Measurements from ENCODE around the gene DOCK1. TPM values are rescaled to one million over a fixed set of nuclear protein-coding genes. Genes with fewer than 3 reads are reported as not detected.

The DOCK1 gene
- total RNA-seq, 1 donor from 2014 or later = 16.8 TPM

DNA sequence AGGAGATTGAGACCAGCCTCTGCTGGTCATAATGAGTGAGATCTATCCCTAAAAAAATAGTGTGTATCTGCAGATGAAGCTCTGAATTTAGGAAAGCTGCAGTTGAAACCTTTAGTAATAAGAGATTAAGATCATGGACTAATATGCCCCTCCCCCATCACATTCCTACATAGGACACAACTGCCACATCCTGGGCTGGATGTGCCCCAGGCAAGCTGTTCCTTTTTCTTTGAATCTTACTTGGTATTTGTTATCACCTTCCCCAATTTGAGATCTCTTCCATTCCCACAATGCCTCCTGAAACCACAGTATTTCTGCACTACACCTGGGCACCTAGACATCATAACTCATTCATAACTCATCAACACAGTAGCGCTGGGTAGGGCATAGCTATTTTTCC, 74.1 kb downstream of the DOCK1 start:
- no peak overlapping the region for H3K27ac ChIP-seq (replicated peaks)
- no peak overlapping the region for H3K4me3 ChIP-seq
- TF ChIP-seq, protein P1, sequence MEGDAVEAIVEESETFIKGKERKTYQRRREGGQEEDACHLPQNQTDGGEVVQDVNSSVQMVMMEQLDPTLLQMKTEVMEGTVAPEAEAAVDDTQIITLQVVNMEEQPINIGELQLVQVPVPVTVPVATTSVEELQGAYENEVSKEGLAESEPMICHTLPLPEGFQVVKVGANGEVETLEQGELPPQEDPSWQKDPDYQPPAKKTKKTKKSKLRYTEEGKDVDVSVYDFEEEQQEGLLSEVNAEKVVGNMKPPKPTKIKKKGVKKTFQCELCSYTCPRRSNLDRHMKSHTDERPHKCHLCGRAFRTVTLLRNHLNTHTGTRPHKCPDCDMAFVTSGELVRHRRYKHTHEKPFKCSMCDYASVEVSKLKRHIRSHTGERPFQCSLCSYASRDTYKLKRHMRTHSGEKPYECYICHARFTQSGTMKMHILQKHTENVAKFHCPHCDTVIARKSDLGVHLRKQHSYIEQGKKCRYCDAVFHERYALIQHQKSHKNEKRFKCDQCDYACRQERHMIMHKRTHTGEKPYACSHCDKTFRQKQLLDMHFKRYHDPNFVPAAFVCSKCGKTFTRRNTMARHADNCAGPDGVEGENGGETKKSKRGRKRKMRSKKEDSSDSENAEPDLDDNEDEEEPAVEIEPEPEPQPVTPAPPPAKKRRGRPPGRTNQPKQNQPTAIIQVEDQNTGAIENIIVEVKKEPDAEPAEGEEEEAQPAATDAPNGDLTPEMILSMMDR (IDR thresholded peaks at IDR 0.05; ENCODE audit: borderline replicate concordance) = no peak
- no peaks in the 10 kb centered on the region for H3K9me3 ChIP-seq (replicated peaks)
- H3K4me1 ChIP-seq = peaks cover 13% of the 10 kb centered on the region
- H3K27me3 ChIP-seq (ENCODE audit: low read depth) = no peaks in the 10 kb centered on the region
- DNase-seq = no peak
- peaks cover 48% of the 10 kb centered on the region for H3K36me3 ChIP-seq
- intact Hi-C loops (cut with micrococcal nuclease) = no loop called here

DNA sequence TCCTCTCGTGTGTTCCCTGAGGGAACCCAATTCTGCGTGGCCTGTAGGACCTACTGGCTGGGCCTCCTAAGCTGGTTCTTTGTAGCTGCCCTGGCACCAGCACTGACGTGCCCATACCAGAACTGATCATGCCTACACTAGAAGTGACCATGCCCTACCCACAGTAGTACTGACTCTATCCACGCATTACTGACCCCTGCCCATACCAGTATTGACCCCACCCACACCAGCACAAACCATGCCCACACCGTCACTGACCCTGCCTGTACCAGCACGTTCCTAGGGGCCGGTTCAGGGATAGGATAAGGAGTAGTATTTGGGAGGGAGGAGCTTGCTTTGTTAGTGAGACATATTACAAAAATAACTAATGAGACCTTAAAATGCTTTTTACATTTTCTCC, 88.0 kb downstream of the DOCK1 start:
- intact Hi-C loops (cut with micrococcal nuclease) = no loop called here
- Histone ChIP-seq H3K4me3 (no peak overlapping the region), H3K27me3 (ENCODE audit: low read depth) (no peaks in the 10 kb centered on the region), H3K27ac (replicated peaks) (no peak overlapping the region), H3K4me1 (peaks cover 10% of the 10 kb centered on the region), H3K36me3 (peaks cover 47% of the 10 kb centered on the region), H3K9me3 (replicated peaks) (no peaks in the 10 kb centered on the region)
- TF ChIP-seq, protein P1 (IDR thresholded peaks at IDR 0.05; ENCODE audit: borderline replicate concordance) = no peak
- DNase-seq = no peak

DNA sequence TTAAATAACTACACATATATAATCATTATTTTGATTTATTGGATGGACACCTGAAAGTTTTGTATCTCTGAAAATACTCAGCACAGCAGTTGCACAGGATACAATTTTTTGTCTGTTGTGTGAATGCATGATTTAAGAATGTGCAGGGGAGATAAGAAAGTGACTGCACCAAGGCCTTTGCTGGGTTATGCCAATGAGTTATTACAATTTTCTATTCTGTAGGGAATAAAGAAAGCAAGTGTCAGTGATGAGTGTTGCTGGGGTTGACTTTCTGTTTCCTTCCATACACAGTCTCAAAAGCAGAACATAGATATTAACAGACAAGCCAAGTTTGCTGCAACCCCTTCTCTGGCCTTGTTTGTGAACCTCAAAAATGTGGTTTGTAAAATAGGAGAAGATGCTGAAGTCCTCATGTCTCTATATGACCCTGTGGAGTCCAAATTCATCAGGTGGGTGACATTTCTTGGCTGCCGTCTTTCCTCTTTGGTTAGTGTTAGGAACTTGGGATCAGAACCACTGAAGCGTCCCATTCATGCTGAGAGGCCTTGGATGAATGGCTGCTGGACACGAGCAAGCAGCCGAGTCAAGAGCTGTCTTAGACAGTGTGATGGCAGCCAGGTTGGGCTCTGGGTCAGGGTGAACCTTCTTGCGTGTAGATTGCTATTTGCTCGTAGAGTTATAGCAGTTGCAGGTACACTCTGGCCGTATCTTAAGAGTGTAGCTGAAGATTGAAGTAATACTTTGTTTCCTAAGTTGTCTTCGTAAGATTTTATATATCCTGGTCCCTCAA, 92.8 kb downstream of the DOCK1 start:
- intact Hi-C loops (cut with micrococcal nuclease) = no loop called here
- Histone ChIP-seq H3K36me3 (peaks cover 57% of the 10 kb centered on the region), H3K4me1 (no peaks in the 10 kb centered on the region), H3K27ac (replicated peaks) (no peak overlapping the region), H3K9me3 (replicated peaks) (no peaks in the 10 kb centered on the region), H3K4me3 (no peak overlapping the region), H3K27me3 (ENCODE audit: low read depth) (no peaks in the 10 kb centered on the region)
- no peak for DNase-seq
- TF ChIP-seq, protein P1 (IDR thresholded peaks at IDR 0.05; ENCODE audit: borderline replicate concordance) = no peak

DNA sequence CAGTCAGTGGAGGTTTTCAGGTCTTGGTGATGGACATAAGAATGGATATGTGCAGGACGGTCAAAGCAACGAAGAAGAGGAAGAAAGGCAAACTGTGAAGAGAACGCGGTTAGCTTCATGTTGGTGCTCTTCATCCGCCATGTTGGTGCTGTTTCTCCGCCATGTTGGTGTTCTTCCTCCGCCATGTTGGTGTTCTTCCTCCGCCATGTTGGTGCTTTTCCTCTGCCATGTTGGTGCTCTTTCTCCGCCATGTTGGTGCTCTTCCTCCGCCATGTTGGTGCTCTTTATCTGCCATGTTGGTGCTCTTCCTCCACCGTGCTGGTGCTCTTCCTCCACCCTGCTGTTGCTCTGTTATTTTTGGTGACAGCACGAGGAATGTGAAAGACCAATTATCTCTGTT, 95.4 kb downstream of the DOCK1 start:
- H3K9me3 ChIP-seq (replicated peaks) = no peaks in the 10 kb centered on the region
- H3K27me3 ChIP-seq (ENCODE audit: low read depth) = no peaks in the 10 kb centered on the region
- H3K36me3 ChIP-seq = peaks cover 62% of the 10 kb centered on the region
- H3K4me3 ChIP-seq = no peak overlapping the region
- TF ChIP-seq, protein P1 (IDR thresholded peaks at IDR 0.05; ENCODE audit: borderline replicate concordance) = no peak
- no peak overlapping the region for H3K27ac ChIP-seq (replicated peaks)
- no peaks in the 10 kb centered on the region for H3K4me1 ChIP-seq
- no peak for DNase-seq
- intact Hi-C loops (cut with micrococcal nuclease) = no loop called here

DNA sequence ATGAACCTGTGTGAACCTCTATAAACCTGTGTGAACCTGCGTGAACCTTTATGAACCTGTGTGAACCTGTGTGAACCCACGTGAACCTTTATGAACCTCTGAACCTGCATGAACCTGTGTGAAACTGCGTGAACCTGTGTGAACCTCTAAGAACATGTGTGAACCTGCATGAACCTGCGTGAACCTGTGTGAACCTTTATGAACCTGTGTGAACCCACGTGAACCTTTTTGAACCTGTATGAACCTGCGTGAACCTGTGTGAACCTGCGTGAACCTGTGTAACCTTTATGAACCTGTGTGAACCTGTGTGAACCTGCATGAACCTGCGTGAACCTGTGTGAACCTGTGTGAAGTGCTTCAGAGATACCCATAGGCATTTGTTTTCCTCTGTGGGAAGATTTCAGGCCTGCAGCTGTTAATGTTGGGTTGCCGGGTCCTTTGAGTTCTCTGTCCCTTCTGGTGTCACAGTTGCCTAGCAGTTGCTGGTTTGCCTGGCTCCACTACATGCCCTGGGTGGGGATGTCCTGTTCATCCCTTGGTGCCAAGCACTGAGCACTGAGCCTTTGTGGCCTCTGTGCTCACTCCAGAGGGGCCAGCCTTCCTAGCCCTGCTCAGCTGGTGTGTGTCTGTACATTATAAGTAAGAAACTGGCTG, 97.9 kb downstream of the DOCK1 start:
- Histone ChIP-seq H3K27me3 (ENCODE audit: low read depth) (no peaks in the 10 kb centered on the region), H3K4me1 (no peaks in the 10 kb centered on the region), H3K9me3 (replicated peaks) (no peaks in the 10 kb centered on the region), H3K27ac (replicated peaks) (no peak overlapping the region), H3K4me3 (no peak overlapping the region), H3K36me3 (peaks cover 58% of the 10 kb centered on the region)
- intact Hi-C loops (cut with micrococcal nuclease) = no loop called here
- no peak for DNase-seq
- TF ChIP-seq, protein P1 (IDR thresholded peaks at IDR 0.05; ENCODE audit: borderline replicate concordance) = no peak

All from left ventricle myocardium inferior (tissue), 1 donor.